Fibroblast of lung (primary cell): ENCODE measurements around the gene EEF1A2. TPM values are rescaled to one million over a fixed set of nuclear protein-coding genes. Genes with fewer than 3 reads are reported as not detected.

Experiments used
- DNase-seq, 2 donors: peaks; one replicate each; pipeline versions ENCODE4 v3.0.0 to v3.0.0-alpha.2; 2010; ENCODE audit warnings: low read depth in 2 of 2
- H2AFZ ChIP-seq: 2 replicates; pipeline ENCODE4 v1.5.1; 2012; ENCODE audit warnings: low read length, control low read depth, inconsistent platforms
- H3K27ac ChIP-seq: 2 replicates; pipeline ENCODE4 v1.5.1; 2011; ENCODE audit warnings: low read length, control low read depth; ENCODE audit not compliant: insufficient read depth
- H3K27me3 ChIP-seq: 2 replicates; pipeline ENCODE4 v1.5.1; 2011; ENCODE audit warnings: mild to moderate bottlenecking, low read length; ENCODE audit not compliant: control insufficient read depth, insufficient read depth
- H3K36me3 ChIP-seq: 2 replicates; pipeline ENCODE4 v1.5.1; 2011; ENCODE audit warnings: low read length; ENCODE audit not compliant: control insufficient read depth, insufficient read depth
- H3K4me1 ChIP-seq: 2 replicates; pipeline ENCODE4 v1.5.1; 2011; ENCODE audit warnings: low read length; ENCODE audit not compliant: control insufficient read depth, insufficient read depth; ENCODE audit errors: extremely low read depth
- H3K4me2 ChIP-seq: 2 replicates; pipeline ENCODE4 v1.5.1; 2011; ENCODE audit warnings: low read length, control low read depth; ENCODE audit not compliant: insufficient read depth; ENCODE audit errors: extremely low read depth
- H3K4me3 ChIP-seq, 4 experiments: fragments of 200-600 bp in 1 of 4; sonication (generic) in 1 of 4; replicated peaks in 1 of 4; 2 replicates each; pipeline ENCODE4 v1.5.1; 2011 to 2016; ENCODE audit warnings: low read length in 4 of 4, low read depth in 3 of 4, mild to moderate bottlenecking in 3 of 4, control low read depth in 2 of 4, inconsistent platforms in 1 of 4, mixed read lengths in 1 of 4; ENCODE audit not compliant: insufficient read depth in 1 of 4; ENCODE audit errors: control extremely low read depth in 1 of 4
- H3K79me2 ChIP-seq: 2 replicates; pipeline ENCODE4 v1.5.1; 2012; ENCODE audit warnings: mild to moderate bottlenecking, low read length, inconsistent platforms; ENCODE audit not compliant: control insufficient read depth, insufficient read depth
- H3K9ac ChIP-seq: 2 replicates; pipeline ENCODE4 v1.5.1; 2011; ENCODE audit warnings: mild to moderate bottlenecking, low read length, control low read depth; ENCODE audit not compliant: insufficient read depth
- H3K9me3 ChIP-seq: 2 replicates; pipeline ENCODE4 v1.5.1; 2012; ENCODE audit warnings: low read depth, low read length; ENCODE audit not compliant: control insufficient read depth, insufficient read depth
- H4K20me1 ChIP-seq: 2 replicates; pipeline ENCODE4 v1.5.1; 2011; ENCODE audit warnings: low read length; ENCODE audit not compliant: control insufficient read depth, insufficient read depth; ENCODE audit errors: extremely low read depth
- CTCF ChIP-seq, 2 donors: IDR thresholded peaks in 1 of 2; conservative IDR thresholded peaks in 1 of 2; 1 replicate in 1 of 2; 2 replicates in 1 of 2; pipeline ENCODE4 v1.5.1; 2011 to 2012; ENCODE audit warnings: low read length in 2 of 2, control low read depth in 1 of 2, inconsistent platforms in 1 of 2, low read depth in 1 of 2, mild to moderate bottlenecking in 1 of 2
- EZH2 ChIP-seq: IDR thresholded peaks from 2 replicates; pipeline ENCODE4 v1.5.1; 2012; ENCODE audit warnings: low read length, control low read depth, mild to moderate bottlenecking; ENCODE audit errors: missing control alignments
- polyA plus RNA-seq, 2 donors: library from polyadenylated mRNA; depleted of rRNA in 1 of 2; stranded (reverse) in 1 of 2; unstranded in 1 of 2; fragments of >200 nt; gene quantifications; 2 replicates each; pipeline ENCODE4 v1.2.1, GENCODE V29; 2011 to 2012; ENCODE audit warnings: missing spikeins in 1 of 2
- total RNA-seq: library from RNA; depleted of rRNA; stranded (reverse); fragments of >200 nt; gene quantifications from 2 replicates; pipeline ENCODE4 v1.2.1, GENCODE V29; 2014

The EEF1A2 gene
- total and polyA plus RNA-seq, 2 donors (not counting 1 experiment from before 2014, with no cell fraction given): 0.16 to 1.7 TPM

- H3K9ac ChIP-seq: no peak overlapping the region
These were observed 48.8 kb downstream of the EEF1A2 start for GRCh38 chr20:63449796-63450730.

GRCh38 chr20:63449025-63449424 is 49.9 kb downstream of the EEF1A2 start:
- H3K4me2 ChIP-seq: no peak overlapping the region
- no peak overlapping the region for H2AFZ ChIP-seq
- peaks cover 4% of the 10 kb centered on the region for H3K27me3 ChIP-seq
- DNase-seq: no peak
- H3K79me2 ChIP-seq: no peaks in the 10 kb centered on the region
- no peak overlapping the region for H3K4me3 ChIP-seq
- H4K20me1 ChIP-seq: no peaks in the 10 kb centered on the region
- H3K36me3 ChIP-seq: no peaks in the 10 kb centered on the region
- no peaks in the 10 kb centered on the region for H3K9me3 ChIP-seq
- H3K4me1 ChIP-seq: no peaks in the 10 kb centered on the region
- H3K9ac ChIP-seq: no peak overlapping the region
- H3K27ac ChIP-seq: no peak overlapping the region
- no peak for TF ChIP-seq CTCF (conservative IDR thresholded peaks at IDR 0.05 in 1 of 2, IDR thresholded peaks at IDR 0.05 in 1 of 2; ENCODE audit: low read depth in 1 of 2, low read length in 2 of 2)
- TF ChIP-seq EZH2: no peak

More at GRCh38 chr20:63449796-63450730, 48.8 kb downstream of the EEF1A2 start:
- Histone ChIP-seq H3K4me2 (no peak overlapping the region), H3K4me3 (no peak overlapping the region), H3K27ac (no peak overlapping the region), H3K36me3 (no peaks in the 10 kb centered on the region), H3K4me1 (no peaks in the 10 kb centered on the region), H4K20me1 (no peaks in the 10 kb centered on the region), H3K79me2 (no peaks in the 10 kb centered on the region), H3K27me3 (peaks cover 12% of the 10 kb centered on the region), H3K9me3 (no peaks in the 10 kb centered on the region), H2AFZ (no peak overlapping the region)
- no peak for DNase-seq
- TF ChIP-seq EZH2: no peak
- TF ChIP-seq CTCF (conservative IDR thresholded peaks at IDR 0.05 in 1 of 2, IDR thresholded peaks at IDR 0.05 in 1 of 2; ENCODE audit: low read depth in 1 of 2, low read length in 2 of 2): no peak

GRCh38 chr20:63448031-63448430 is 50.9 kb downstream of the EEF1A2 start:
- no peak for DNase-seq
- Histone ChIP-seq H3K27ac (no peak overlapping the region), H2AFZ (no peak overlapping the region), H3K9ac (no peak overlapping the region), H3K27me3 (peaks cover 4% of the 10 kb centered on the region), H3K9me3 (no peaks in the 10 kb centered on the region), H4K20me1 (no peaks in the 10 kb centered on the region), H3K4me1 (no peaks in the 10 kb centered on the region), H3K36me3 (no peaks in the 10 kb centered on the region), H3K79me2 (no peaks in the 10 kb centered on the region), H3K4me3 (no peak overlapping the region), H3K4me2 (no peak overlapping the region)
- TF ChIP-seq CTCF (conservative IDR thresholded peaks at IDR 0.05 in 1 of 2, IDR thresholded peaks at IDR 0.05 in 1 of 2; ENCODE audit: low read depth in 1 of 2, low read length in 2 of 2): no peak
- TF ChIP-seq EZH2: no peak
